PC-3 (cell line): ENCODE data around the gene RIN2. TPM values are rescaled to one million over a fixed set of nuclear protein-coding genes. Genes with fewer than 3 reads are reported as not detected.

ENCODE experiments used
- ATAC-seq: fragments of 200-7000 bp; cut with Tn5 transposase; 2 replicates; pipeline ENCODE4 v1.9.1; 2020; ENCODE audit warnings: mild to moderate bottlenecking, moderate library complexity
- BruUV-seq: library from RNA; stranded (reverse); fragments of 400-500 nt; replicated peaks from 2 replicates; lab custom pipeline; 2021; lab: Mats Ljungman, UMichigan
- CTCF ChIA-PET: fragments of 300-600 bp; sonication (Branson Sonifier 250); formaldehyde crosslinking; loops from one replicate; lab custom pipeline; 2022; ENCODE audit warnings: antibody characterized with exemption; lab: Charles Lee
- POLR2A ChIA-PET: fragments of 300-600 bp; sonication (Branson Sonifier 250); formaldehyde crosslinking; loops from one replicate; lab custom pipeline; 2022; ENCODE audit warnings: antibody characterized with exemption; ENCODE audit not compliant: unreplicated experiment; lab: Charles Lee
- DNase-seq: peaks from one replicate; pipeline ENCODE4 v3.0.0-alpha.2; 2015
- H2AFZ ChIP-seq: fragments of 300-600 bp; sonication (generic); 2 replicates; pipeline ENCODE4 v1.6.0; 2016; ENCODE audit warnings: antibody characterized with exemption, low read length
- H3F3A ChIP-seq: fragments of 300-600 bp; sonication (generic); one replicate; pipeline ENCODE4 v1.6.0; 2017; ENCODE audit warnings: antibody characterized with exemption, low read length, control low read depth, mild to moderate bottlenecking; ENCODE audit not compliant: unreplicated experiment
- H3K27ac ChIP-seq: fragments of 300-600 bp; sonication (generic); 2 replicates; pipeline ENCODE4 v1.5.1; 2016; ENCODE audit warnings: mild to moderate bottlenecking, low read length
- H3K27me3 ChIP-seq: fragments of 300-600 bp; sonication (generic); 2 replicates; pipeline ENCODE4 v1.6.1; 2016; ENCODE audit warnings: low read length, mixed read lengths
- H3K36me3 ChIP-seq: fragments of 300-600 bp; sonication (generic); 2 replicates; pipeline ENCODE4 v1.6.1; 2016; ENCODE audit warnings: low read depth, mixed run types, low read length, mixed read lengths
- H3K4me1 ChIP-seq: fragments of 300-600 bp; sonication (generic); 2 replicates; pipeline ENCODE4 v1.5.1; 2016; ENCODE audit warnings: low read length; ENCODE audit not compliant: insufficient read depth
- H3K4me2 ChIP-seq: fragments of 300-600 bp; sonication (generic); 2 replicates; pipeline ENCODE4 v1.6.0; 2016; ENCODE audit warnings: low read length
- H3K4me3 ChIP-seq: fragments of 300-600 bp; sonication (generic); 2 replicates; pipeline ENCODE4 v1.5.1; 2016; ENCODE audit warnings: mild to moderate bottlenecking, low read length, mixed read lengths
- H3K79me2 ChIP-seq: fragments of 300-600 bp; sonication (generic); 2 replicates; pipeline ENCODE4 v1.6.1; 2017; ENCODE audit warnings: low read length, mixed read lengths
- H3K9ac ChIP-seq: fragments of 300-600 bp; sonication (generic); 2 replicates; pipeline ENCODE4 v1.6.0; 2016; ENCODE audit warnings: mild to moderate bottlenecking, low read length
- H3K9me2 ChIP-seq: fragments of 300-600 bp; sonication (generic); replicated peaks from 2 replicates; pipeline ENCODE4 v1.6.1; 2016; ENCODE audit warnings: mixed run types, low read length, mixed read lengths
- H3K9me3 ChIP-seq: fragments of 300-600 bp; sonication (generic); 2 replicates; pipeline ENCODE4 v1.6.1; 2016; ENCODE audit warnings: low read length, mixed read lengths
- H4K20me1 ChIP-seq: fragments of 300-600 bp; sonication (generic); 2 replicates; pipeline ENCODE4 v1.6.1; 2016; ENCODE audit warnings: low read length, mixed read lengths
- EZH2 ChIP-seq: fragments of 300-600 bp; sonication (generic); IDR thresholded peaks from one replicate; pipeline ENCODE4 v1.6.1; 2017; ENCODE audit warnings: antibody characterized with exemption, mild to moderate bottlenecking, low read length; ENCODE audit not compliant: unreplicated experiment
- EZH2phosphoT487 ChIP-seq: fragments of 300-600 bp; sonication (generic); IDR thresholded peaks from 2 replicates; pipeline ENCODE4 v1.6.1; 2018; ENCODE audit warnings: mild to moderate bottlenecking, antibody characterized with exemption, low read length, borderline replicate concordance
- intact Hi-C: fragments of 100-400 bp; cut with micrococcal nuclease; formaldehyde crosslinking; loops from 2 replicates; pipeline ENCODE4 v1.9.0; 2023
- total RNA-seq: library from RNA; depleted of rRNA; stranded (reverse); fragments of >200 nt; gene quantifications from 2 replicates; pipeline ENCODE4 v1.2.3, GENCODE V29; 2014
- TF ChIP-seq, protein P1 (sequence below): fragments of 300-600 bp; sonication (generic); conservative IDR thresholded peaks from 2 replicates; pipeline ENCODE4 v1.5.1; 2017; ENCODE audit warnings: antibody characterized with exemption, low read depth, mild to moderate bottlenecking, low read length

RIN2 gene
- total RNA-seq, 1 experiment from 2014 or later: 69.8 TPM

DNA sequence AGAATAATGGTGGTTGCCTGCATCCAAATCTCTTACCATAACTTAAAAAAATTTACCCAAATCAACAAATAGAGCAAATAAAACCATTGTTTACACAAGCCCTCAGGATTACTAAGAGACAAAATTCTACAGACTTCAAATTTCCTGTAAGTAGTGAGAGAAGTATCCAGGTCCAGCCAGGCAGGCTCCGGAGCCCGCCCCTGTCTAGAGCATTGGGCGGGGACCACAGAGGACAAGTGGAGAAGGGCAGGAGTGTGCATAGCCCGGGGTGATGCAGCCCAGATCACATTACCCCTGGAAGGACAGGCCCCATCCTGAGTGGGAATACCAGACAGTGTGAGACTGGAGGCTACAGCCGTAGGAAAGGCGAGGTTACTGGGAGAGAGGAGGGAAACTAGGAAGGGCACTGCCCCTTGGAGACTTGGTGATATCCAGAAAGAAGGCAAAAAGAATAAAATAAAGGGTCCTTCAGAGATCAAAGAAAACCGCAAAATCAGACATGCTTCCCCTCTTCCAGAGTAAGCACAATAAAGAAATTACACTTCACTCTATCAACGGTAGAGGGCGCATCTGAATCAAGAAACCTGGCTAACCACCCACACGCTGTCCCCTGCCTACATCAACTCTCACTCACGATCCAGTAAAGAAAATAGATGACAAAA lies 26.6 kb downstream of the RIN2 start:
- BruUV-seq: TSS peak; percentile 73
- Histone ChIP-seq H3K4me3 (peak overlapping the region; percentile 31; the same call in 1 of the 2 replicates), H3F3A (peaks cover 5% of the 10 kb centered on the region), H3K79me2 (no peaks in the 10 kb centered on the region), H3K9ac (peak overlapping the region; percentile 73), H3K27me3 (no peaks in the 10 kb centered on the region), H3K9me3 (peaks cover 22% of the 10 kb centered on the region), H3K4me1 (peaks cover 44% of the 10 kb centered on the region), H3K27ac (peak overlapping the region; percentile 91), H4K20me1 (no peaks in the 10 kb centered on the region), H3K36me3 (peaks cover 21% of the 10 kb centered on the region), H2AFZ (peak overlapping the region; percentile 22; the same call in 1 of the 2 replicates), H3K9me2 (no peaks in the 10 kb centered on the region), H3K4me2 (peak overlapping the region; percentile 79)
- intact Hi-C loops: loop anchor here (1.0 to 2.0 kb wide), 12 partner anchors 9 to 230 kb away; no protein-coding TSS in a partner anchor
- TF ChIP-seq, protein P1, sequence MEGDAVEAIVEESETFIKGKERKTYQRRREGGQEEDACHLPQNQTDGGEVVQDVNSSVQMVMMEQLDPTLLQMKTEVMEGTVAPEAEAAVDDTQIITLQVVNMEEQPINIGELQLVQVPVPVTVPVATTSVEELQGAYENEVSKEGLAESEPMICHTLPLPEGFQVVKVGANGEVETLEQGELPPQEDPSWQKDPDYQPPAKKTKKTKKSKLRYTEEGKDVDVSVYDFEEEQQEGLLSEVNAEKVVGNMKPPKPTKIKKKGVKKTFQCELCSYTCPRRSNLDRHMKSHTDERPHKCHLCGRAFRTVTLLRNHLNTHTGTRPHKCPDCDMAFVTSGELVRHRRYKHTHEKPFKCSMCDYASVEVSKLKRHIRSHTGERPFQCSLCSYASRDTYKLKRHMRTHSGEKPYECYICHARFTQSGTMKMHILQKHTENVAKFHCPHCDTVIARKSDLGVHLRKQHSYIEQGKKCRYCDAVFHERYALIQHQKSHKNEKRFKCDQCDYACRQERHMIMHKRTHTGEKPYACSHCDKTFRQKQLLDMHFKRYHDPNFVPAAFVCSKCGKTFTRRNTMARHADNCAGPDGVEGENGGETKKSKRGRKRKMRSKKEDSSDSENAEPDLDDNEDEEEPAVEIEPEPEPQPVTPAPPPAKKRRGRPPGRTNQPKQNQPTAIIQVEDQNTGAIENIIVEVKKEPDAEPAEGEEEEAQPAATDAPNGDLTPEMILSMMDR: peak; percentile 94
- no peak for TF ChIP-seq EZH2
- TF ChIP-seq EZH2phosphoT487: no peak
- ATAC-seq: peak; percentile 90
- ChIA-PET POLR2A (no interaction called here), CTCF (interaction anchor here (0.7 to 2.0 kb wide), 6 partner anchors 9 to 209 kb away, joined by 3 to 13 read pairs (median 6); partner anchors contain the start of gene RIN2)
- DNase-seq: peak; percentile 96

GRCh38 chr20:19785173-19785982 lies 27.3 kb downstream of the RIN2 start:
- Histone ChIP-seq H3K27me3 (no peaks in the 10 kb centered on the region), H3F3A (peaks cover 5% of the 10 kb centered on the region), H3K4me2 (peak overlapping the region; percentile 79), H4K20me1 (no peaks in the 10 kb centered on the region), H2AFZ (peak overlapping the region; percentile 22; the same call in 1 of the 2 replicates), H3K27ac (peak overlapping the region; percentile 91), H3K9me2 (no peaks in the 10 kb centered on the region), H3K9me3 (peaks cover 24% of the 10 kb centered on the region), H3K9ac (peak overlapping the region; percentile 73), H3K79me2 (no peaks in the 10 kb centered on the region), H3K4me1 (peaks cover 44% of the 10 kb centered on the region), H3K4me3 (peak overlapping the region; percentile 31; the same call in 1 of the 2 replicates), H3K36me3 (peaks cover 24% of the 10 kb centered on the region)
- BruUV-seq: no TSS peak
- DNase-seq: no peak
- ChIA-PET CTCF (interaction anchor here (0.7 to 2.0 kb wide), 4 partner anchors 10 to 208 kb away, joined by 3 to 13 read pairs (median 6); no protein-coding TSS in a partner anchor), POLR2A (no interaction called here)
- no peak for ATAC-seq
- no peak for TF ChIP-seq EZH2
- no peak for TF ChIP-seq EZH2phosphoT487
- TF ChIP-seq, protein P1: no peak; the same call in 1 of the 2 replicates
- intact Hi-C loops: loop anchor here (1.0 to 2.0 kb wide), 3 partner anchors 51 to 229 kb away; no protein-coding TSS in a partner anchor
